H1 (cell line): ENCODE results near the gene CGGBP1. TPM values are rescaled to one million over a fixed set of nuclear protein-coding genes. Genes with fewer than 3 reads are reported as not detected.

Experiments
- BCL11A ChIP-seq, 2 experiments: IDR thresholded peaks; one replicate each; pipeline ENCODE4 v1.6.1; 2011; ENCODE audit warnings: low read depth in 2 of 2, low read length in 2 of 2, mild to moderate bottlenecking in 2 of 2
- CREB1 ChIP-seq: IDR thresholded peaks from 2 replicates; pipeline ENCODE4 v1.6.1; 2012; ENCODE audit warnings: inconsistent platforms
- E2F6 ChIP-seq: IDR thresholded peaks from 2 replicates; pipeline ENCODE4 v1.6.1; 2012; ENCODE audit warnings: inconsistent platforms
- GABPA ChIP-seq: IDR thresholded peaks from 2 replicates; pipeline ENCODE4 v1.6.1; 2011; ENCODE audit warnings: mild to moderate bottlenecking, low read length, moderate library complexity, borderline replicate concordance; ENCODE audit not compliant: insufficient read depth
- NANOG ChIP-seq: IDR thresholded peaks from 2 replicates; pipeline ENCODE4 v1.6.1; 2011; ENCODE audit warnings: low read length, low read depth, mild to moderate bottlenecking, inconsistent platforms; ENCODE audit not compliant: insufficient read depth, poor library complexity, severe bottlenecking
- NRF1 ChIP-seq: IDR thresholded peaks from 2 replicates; pipeline ENCODE4 v1.6.1; 2011; ENCODE audit warnings: mild to moderate bottlenecking, low read depth, low read length, improper control_type of control experiment
- POLR2AphosphoS5 ChIP-seq: IDR thresholded peaks from 2 replicates; pipeline ENCODE4 v1.6.1; 2011; ENCODE audit warnings: low read depth, low read length
- TAF7 ChIP-seq: optimal IDR thresholded peaks from 2 replicates; pipeline ENCODE3; 2011; ENCODE audit warnings: low read depth, mild to moderate bottlenecking, inconsistent platforms, low read length, moderate library complexity, borderline replicate concordance
- TCF12 ChIP-seq: IDR thresholded peaks from 2 replicates; pipeline ENCODE4 v1.6.1; 2011; ENCODE audit warnings: low read depth, mild to moderate bottlenecking, low read length
- YY1 ChIP-seq: IDR thresholded peaks from 2 replicates; pipeline ENCODE4 v1.6.1; 2011; ENCODE audit warnings: low read depth, mild to moderate bottlenecking, low read length
- polyA plus RNA-seq, 7 experiments: library from polyadenylated mRNA; depleted of rRNA in 3 of 7; stranded (reverse) in 5 of 7; unstranded in 2 of 7; fragments of >200 nt in 5 of 7; fragments of 200-250 nt in 2 of 7; gene quantifications; 1 replicate in 5 of 7; 2 replicates in 1 of 7; 4 replicates in 1 of 7; pipeline versions ENCODE4 v1.2.1 to v1.2.3, GENCODE V29; 2011 to 2013; ENCODE audit warnings: missing spikeins in 2 of 7, mixed read lengths in 2 of 7
- total RNA-seq: library from RNA; stranded (reverse); fragmentation: NEBNext Ultra II Directional; extraction: Animal tissue kit (Norgen Biotek cat#: 25700); gene quantifications from 2 replicates; pipeline ENCODE4 v1.2.1, GENCODE V29; 2021

Gene CGGBP1
- total and polyA plus RNA-seq, 2 of the 8 experiments (the other 6 are each of a cell fraction or from before 2014, with no cell fraction given) = 22.9 to 61.4 TPM

GRCh38 chr3:88013592-88013991, 45.2 kb downstream of the CGGBP1 start (continued):
- TF ChIP-seq E2F6 = no peak
- TF ChIP-seq POLR2AphosphoS5 = no peak
- TF ChIP-seq TCF12 = no peak
- no peak for TF ChIP-seq GABPA
- TF ChIP-seq YY1 = no peak
- no peak for TF ChIP-seq CREB1
- no peak for TF ChIP-seq BCL11A (IDR thresholded peaks at IDR 0.05; ENCODE audit: low read depth in 2 of 2, low read length in 2 of 2)
- no peak for TF ChIP-seq TAF7
- TF ChIP-seq NANOG = no peak
- TF ChIP-seq NRF1 = no peak
